ENCODE data around the gene MICAL2.

The MICAL2 gene

DNA sequence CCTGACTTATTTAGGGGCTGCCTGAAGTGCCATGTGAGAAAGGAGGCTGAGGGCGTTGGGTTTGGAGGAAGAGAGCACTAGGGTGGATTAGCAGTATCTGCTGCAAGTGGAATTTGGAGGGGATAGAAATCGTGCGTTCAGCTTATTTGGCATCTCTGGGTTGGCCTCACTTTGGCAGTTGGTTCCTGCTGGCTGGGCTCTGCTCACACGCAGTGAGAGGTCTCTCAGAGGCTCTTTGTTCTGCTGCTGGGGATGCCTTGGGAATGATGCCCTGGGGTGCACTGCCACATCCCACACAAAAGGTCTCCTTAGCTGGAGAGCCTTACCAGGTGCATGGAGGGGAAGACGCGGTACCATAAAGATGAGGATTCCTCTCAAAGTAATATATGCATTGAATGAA, 17.7 kb upstream of the MICAL2 start:
- TF ChIP-seq, protein P1, sequence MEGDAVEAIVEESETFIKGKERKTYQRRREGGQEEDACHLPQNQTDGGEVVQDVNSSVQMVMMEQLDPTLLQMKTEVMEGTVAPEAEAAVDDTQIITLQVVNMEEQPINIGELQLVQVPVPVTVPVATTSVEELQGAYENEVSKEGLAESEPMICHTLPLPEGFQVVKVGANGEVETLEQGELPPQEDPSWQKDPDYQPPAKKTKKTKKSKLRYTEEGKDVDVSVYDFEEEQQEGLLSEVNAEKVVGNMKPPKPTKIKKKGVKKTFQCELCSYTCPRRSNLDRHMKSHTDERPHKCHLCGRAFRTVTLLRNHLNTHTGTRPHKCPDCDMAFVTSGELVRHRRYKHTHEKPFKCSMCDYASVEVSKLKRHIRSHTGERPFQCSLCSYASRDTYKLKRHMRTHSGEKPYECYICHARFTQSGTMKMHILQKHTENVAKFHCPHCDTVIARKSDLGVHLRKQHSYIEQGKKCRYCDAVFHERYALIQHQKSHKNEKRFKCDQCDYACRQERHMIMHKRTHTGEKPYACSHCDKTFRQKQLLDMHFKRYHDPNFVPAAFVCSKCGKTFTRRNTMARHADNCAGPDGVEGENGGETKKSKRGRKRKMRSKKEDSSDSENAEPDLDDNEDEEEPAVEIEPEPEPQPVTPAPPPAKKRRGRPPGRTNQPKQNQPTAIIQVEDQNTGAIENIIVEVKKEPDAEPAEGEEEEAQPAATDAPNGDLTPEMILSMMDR (IDR thresholded peaks at IDR 0.05; ENCODE audit: low read depth, low read length) = no peak
- no peaks in the 10 kb centered on the region for H3K36me3 ChIP-seq
- DNase-seq = no peak

DNA sequence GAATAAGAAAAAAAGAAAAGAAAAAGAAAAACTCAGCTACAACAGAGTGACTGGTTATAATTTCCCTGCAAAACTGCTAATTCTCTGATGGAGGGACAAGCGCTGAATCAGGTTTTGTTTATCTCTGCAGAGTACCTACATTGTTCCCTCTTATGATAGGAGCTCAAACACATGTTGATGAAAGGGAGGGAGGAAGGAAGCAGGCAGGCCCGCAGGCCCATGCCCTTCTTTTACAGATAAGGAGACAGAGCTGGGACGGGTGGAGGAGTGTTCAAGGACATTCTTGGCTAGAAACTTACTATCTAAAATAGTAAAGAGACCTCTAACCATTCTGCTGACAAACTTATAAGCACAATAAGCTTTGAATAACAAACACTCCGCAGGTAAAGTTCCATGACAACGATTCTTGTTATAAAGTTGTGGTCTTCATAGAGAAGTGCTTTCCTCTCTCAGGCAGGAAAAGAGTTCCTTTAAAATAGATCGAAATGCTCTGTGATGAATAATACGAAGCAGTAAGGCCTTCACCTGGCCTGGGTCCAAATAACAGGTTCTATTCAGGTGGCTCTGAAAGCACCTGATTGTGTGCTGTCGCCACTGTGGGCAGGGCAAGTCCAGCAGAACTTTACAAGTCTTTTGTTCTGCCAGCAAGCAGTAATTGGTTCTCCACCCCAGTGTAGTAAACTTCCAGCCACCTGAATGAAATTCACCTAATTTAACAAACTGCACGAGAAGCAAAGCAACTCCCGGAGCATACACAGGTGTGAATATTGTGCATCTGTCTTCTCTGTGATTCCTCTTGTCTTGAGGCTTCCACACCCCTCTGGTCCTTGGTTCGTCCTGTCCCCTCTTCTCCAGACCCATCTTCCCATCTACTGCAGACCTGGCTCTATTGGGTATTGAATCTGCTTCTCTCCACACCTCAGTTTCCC, 15.3 kb upstream of the MICAL2 start:
- no peaks in the 10 kb centered on the region for H3K36me3 ChIP-seq

More for the DNA sequence above, 17.7 kb upstream of the MICAL2 start:
- no peak overlapping the region for H3K4me3 ChIP-seq (ENCODE audit: low read depth, low read length)
- no peaks in the 10 kb centered on the region for H3K9me3 ChIP-seq (ENCODE audit: severe bottlenecking)
- H3K27me3 ChIP-seq (ENCODE audit: insufficient read depth, low read depth, severe bottlenecking) = no peaks in the 10 kb centered on the region
- H3K27ac ChIP-seq = no peak overlapping the region

DNA sequence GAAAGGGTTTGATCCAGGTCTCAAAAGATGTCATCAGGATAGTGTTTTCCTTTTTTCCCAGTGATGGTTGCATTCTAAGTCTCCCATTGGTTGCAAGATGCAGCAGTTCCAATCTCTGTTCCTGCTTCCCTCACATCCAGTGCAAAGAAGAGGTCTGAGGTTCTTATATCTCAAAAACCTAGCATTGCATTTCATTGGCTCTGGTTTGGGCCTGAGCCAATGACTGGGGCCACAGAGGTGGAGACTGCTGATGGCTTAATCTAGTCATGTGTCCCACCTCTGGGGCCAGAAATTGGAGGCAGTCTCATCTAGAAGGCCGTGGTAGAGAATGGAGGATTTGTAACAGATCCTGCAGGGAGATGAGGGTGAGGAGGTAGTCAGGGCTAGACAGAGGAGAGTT, 13.2 kb upstream of the MICAL2 start:
- no peaks in the 10 kb centered on the region for H3K27me3 ChIP-seq (ENCODE audit: insufficient read depth, low read depth, severe bottlenecking)
- DNase-seq = no peak
- H3K4me3 ChIP-seq (ENCODE audit: low read depth, low read length) = no peak overlapping the region
- no peak overlapping the region for H3K27ac ChIP-seq
- H3K9me3 ChIP-seq (ENCODE audit: severe bottlenecking) = no peaks in the 10 kb centered on the region
- TF ChIP-seq, protein P1 (IDR thresholded peaks at IDR 0.05; ENCODE audit: low read depth, low read length) = no peak
- H3K36me3 ChIP-seq = no peaks in the 10 kb centered on the region

More for the DNA sequence above, 15.3 kb upstream of the MICAL2 start:
- TF ChIP-seq, protein P1 (IDR thresholded peaks at IDR 0.05; ENCODE audit: low read depth, low read length) = no peak
- H3K27me3 ChIP-seq (ENCODE audit: insufficient read depth, low read depth, severe bottlenecking) = no peaks in the 10 kb centered on the region
- H3K9me3 ChIP-seq (ENCODE audit: severe bottlenecking) = no peaks in the 10 kb centered on the region
- no peak overlapping the region for H3K4me3 ChIP-seq (ENCODE audit: low read depth, low read length)
- no peak for DNase-seq
- H3K27ac ChIP-seq = no peak overlapping the region

DNA sequence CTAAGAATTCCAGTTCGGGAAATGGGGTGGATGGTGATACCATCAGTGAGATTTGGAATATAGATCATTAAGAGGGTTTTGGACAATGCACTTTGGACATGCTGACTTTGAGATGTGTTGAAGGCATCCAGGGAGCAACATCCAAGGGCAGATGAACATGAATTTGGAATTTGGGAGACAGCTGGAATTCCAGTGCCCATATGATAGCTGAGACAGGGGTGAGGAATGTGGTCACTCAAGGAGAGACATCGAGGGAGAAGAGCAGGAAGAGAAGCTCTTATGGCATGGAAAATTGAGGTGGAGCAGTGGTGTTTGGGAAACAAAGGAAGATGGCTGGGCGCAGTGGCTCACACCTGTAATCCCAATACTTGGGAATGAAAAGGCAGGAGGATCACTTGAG, 11.8 kb upstream of the MICAL2 start:
- no peaks in the 10 kb centered on the region for H3K36me3 ChIP-seq
- no peaks in the 10 kb centered on the region for H3K27me3 ChIP-seq (ENCODE audit: insufficient read depth, low read depth, severe bottlenecking)
- no peaks in the 10 kb centered on the region for H3K9me3 ChIP-seq (ENCODE audit: severe bottlenecking)
- TF ChIP-seq, protein P1 (IDR thresholded peaks at IDR 0.05; ENCODE audit: low read depth, low read length) = no peak
- no peak overlapping the region for H3K27ac ChIP-seq
- DNase-seq = no peak
- H3K4me3 ChIP-seq (ENCODE audit: low read depth, low read length) = no peak overlapping the region

DNA sequence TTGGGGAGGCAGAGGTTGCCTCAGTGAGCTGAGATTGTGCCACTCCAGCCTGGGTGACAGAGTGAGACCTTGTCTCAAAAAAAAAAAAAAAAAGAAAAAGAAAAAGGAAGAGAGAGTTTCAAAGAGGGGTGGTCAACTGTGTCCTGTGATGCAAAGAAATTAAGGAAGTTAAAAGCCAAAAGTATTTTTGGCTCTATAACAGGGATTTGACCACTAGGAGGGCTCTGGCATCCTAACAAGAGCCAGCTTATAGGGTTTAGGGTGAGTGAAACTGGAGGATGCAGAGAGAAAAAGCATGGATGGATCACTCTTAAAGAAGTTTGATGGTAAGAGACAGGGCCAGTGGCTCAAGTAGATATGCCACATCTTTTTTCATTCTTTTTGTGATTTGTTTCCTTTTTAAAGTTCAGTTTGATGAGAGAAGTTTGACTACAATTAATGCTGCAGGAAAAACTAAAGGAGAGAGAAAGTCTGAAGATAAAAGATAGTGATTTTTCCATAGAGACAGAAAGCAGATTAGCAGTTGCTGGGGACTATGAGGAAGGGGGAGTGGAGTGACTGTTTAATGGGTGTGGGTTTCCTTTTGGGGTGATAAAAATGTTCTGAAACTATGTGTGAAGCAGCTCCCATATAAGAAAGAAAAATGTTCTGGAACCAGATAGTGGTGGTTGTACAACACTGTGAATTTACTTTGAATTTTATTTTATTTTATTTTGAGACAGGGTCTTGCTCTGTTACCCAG, 11.1 kb upstream of the MICAL2 start:
- Histone ChIP-seq H3K4me3 (ENCODE audit: low read depth, low read length) (no peak overlapping the region), H3K9me3 (ENCODE audit: severe bottlenecking) (no peaks in the 10 kb centered on the region), H3K27me3 (ENCODE audit: insufficient read depth, low read depth, severe bottlenecking) (no peaks in the 10 kb centered on the region), H3K36me3 (no peaks in the 10 kb centered on the region), H3K27ac (no peak overlapping the region)
- no peak for DNase-seq
- TF ChIP-seq, protein P1 (IDR thresholded peaks at IDR 0.05; ENCODE audit: low read depth, low read length) = no peak

Measured in WERI-Rb-1 (cell line).